ENCODE data around the gene PFKP.

Gene PFKP

DNA sequence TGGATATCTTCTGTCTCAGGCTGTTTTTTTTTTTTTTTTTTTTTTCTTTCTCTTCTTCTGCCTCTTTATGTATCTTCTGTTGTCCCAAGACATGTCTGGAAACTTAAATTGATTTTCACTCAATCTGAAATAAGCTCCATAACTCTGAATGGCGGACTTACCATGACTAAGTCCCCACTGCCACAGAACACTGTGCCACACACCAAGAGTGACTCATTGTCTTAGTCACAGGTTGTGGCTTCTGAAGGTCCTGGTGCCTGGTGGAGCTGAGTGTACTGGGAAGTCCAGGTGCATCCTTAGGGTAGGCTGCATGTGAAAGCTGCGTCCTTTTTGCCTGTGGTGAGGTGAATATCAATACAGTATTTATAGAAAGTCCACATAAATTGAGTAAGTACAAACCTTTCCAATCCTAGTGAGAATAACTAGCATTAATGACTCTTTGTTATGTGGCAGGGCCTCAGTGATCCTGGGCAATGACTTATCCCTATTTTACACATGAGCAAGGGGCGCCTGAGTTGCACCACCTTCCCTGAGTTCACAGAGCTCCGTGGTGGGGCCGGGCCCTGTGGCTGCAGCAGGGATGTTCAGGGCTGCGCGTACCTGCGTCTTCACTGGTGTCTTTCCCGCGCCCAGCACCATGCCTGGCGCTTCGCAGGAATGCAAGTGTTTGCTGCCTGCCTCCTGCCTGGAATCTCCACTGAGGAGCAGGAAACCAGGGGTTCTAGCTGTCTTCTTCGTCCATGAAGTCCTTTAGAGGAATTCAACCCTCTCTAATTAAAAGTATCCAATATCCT, 4.3 kb downstream of the PFKP start:
- peak; percentile 69 for DNase-seq

DNA sequence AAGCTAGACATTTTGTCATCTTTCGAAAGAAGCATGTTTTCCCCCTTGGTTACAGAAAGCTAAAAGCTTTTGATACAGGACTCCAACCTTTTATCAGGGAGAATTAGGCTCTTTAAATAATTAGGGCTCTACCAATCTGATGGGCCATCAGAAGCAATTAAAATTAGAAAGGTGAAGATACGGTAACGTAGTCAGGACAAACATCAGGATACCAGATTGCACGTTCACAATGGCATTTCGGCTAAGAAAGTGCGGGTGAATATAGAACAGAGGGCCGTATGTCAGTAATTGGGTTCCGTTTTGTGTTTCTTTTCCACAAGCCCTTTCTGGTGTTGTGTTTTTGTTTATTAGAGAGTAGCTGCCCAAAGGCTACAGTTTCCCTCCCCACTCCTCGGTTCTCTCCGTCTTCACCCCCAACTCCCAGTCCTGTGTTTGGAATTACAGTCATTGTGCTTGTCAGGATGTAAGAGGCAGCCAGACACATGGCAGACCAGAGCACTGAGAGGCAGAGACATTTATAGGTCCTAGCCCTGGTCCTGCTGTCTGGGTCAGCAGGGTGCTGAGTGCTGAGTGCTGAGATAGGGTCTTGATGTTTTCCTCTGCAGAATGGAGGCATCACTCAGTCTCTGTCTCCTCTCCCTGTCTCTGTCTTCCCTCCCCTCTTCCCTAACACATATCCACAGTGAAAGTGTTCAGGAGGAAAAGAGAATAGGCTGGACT, 5.5 kb downstream of the PFKP start:
- DNase-seq, result no peak

GRCh38 chr10:3074145-3074665, 6.9 kb downstream of the PFKP start:
- no peak for DNase-seq

- no peak for DNase-seq
These were observed 7.7 kb downstream of the PFKP start for GRCh38 chr10:3074985-3075600.

GRCh38 chr10:3076138-3076537, 8.8 kb downstream of the PFKP start:
- no peak for DNase-seq

DNA sequence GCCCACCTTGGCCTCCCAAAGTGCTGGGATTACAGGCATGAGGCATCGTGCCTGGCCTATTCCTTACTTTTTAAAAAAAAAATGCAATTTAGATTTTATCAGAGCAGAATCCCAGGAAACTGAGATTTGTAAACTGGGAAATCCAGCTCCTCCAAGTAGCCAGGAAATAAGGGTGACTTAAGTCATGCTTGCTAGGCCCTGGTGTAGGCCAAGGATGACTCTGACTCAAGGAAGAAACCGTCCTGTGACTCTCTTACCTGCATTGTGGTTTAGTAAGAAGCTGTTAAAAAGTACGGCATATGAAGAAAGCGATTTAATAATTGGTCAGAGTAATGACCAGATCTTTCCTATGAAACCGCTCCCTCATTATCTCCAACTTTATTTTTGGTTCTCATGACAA, 10.2 kb downstream of the PFKP start:
- no peak for DNase-seq

GRCh38 chr10:3077940-3078630, 10.7 kb downstream of the PFKP start:
- no peak for DNase-seq

DNA sequence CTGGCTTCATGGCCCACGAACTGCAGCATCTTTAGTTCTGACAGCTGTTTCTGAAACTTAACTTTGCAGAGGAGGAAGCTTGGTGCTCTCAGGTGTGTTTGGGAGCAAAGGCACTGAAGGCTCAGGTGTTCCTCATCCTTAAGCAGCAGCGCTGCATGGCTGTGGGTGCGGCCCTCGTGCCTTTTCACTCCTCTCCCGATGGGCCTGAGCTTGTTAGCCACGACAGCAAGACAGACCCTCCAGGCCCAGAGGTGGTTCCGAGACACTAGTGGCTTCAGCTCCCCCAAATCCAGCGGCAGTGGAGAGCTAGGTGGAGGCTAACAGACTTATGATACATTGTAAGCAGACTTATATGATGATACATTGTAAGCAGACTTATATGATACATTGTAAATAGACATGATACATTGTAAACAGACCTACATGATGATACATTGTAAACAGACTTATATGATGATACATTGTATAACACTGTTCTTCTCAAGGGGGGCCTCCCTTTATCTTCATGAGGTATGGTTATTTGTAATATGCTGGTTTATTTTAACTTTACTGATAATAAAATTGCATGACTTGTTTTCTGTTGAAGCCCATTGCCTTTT, 14.1 kb downstream of the PFKP start:
- DNase-seq, result no peak

GRCh38 chr10:3082290-3082689, 14.9 kb downstream of the PFKP start:
- DNase-seq, result no peak

GRCh38 chr10:3085785-3086567, 18.6 kb downstream of the PFKP start:
- no peak for DNase-seq

DNA sequence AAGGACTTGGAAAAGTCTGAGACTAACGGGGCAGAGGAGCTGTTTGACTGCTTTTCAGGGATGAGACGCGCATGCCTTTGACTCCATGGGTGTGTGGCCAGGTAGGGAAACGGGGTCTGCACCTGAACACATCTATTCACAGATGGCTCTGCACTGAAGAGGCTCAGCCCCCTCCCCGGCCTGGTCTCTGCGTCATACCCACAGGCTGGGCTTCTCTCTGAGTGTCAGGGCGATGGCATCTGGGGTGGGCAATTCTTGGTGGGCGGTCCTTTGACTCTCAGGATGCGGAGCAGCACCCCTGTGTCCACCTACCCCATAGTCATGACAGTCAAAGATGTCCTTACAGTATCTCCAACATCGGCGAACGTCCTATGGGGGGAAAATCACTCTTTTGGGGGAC, 23.0 kb downstream of the PFKP start:
- no peak for DNase-seq

DNA sequence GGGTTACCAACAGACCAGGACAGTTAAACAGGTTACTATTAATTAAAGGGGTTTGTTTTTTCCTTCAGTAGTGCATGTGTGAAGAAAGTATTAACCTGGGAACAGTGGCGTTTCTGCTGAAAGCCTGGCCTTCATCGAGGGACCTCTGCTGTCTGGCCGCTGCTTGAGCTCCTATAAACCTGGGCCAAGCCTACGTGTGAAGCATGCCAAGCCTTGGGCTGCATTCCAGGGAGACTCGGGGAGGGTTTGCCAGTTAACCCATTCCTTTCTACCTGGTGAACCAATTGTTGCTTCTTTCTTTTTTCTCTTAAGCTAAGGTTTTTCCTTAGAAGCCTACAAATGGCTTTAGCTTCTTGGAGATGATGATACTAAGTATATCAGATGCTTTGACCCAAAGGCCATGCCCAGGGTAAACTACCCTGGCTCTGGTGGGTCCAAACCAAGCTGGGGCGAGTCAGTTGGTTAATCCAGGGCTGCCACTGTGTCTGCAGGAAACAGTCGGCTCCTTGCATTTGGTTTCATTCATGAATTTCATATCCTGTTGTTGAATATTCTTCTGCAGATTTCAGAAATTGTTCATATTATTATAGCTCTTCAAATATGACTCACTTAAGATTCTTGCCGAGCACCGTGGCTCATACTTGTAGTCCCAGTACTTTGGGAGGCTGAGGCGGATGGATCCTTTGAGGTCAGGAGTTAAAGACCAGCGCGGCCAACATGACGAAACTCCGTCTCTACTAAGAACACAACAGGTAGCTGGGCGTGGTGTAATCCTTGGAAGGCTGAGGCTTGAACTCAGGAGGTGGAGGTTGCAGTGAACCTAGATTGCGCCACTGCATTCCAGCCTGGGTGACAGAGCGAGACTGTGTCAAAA, 23.8 kb downstream of the PFKP start:
- DNase-seq, result peak; percentile 68

- DNase-seq, result no peak
These were observed 24.6 kb downstream of the PFKP start for GRCh38 chr10:3091921-3092320.

- no peak for DNase-seq
These were observed 26.6 kb downstream of the PFKP start for GRCh38 chr10:3093996-3094395.

- no peak for DNase-seq
These were observed 27.3 kb downstream of the PFKP start for GRCh38 chr10:3094609-3095036.

DNA sequence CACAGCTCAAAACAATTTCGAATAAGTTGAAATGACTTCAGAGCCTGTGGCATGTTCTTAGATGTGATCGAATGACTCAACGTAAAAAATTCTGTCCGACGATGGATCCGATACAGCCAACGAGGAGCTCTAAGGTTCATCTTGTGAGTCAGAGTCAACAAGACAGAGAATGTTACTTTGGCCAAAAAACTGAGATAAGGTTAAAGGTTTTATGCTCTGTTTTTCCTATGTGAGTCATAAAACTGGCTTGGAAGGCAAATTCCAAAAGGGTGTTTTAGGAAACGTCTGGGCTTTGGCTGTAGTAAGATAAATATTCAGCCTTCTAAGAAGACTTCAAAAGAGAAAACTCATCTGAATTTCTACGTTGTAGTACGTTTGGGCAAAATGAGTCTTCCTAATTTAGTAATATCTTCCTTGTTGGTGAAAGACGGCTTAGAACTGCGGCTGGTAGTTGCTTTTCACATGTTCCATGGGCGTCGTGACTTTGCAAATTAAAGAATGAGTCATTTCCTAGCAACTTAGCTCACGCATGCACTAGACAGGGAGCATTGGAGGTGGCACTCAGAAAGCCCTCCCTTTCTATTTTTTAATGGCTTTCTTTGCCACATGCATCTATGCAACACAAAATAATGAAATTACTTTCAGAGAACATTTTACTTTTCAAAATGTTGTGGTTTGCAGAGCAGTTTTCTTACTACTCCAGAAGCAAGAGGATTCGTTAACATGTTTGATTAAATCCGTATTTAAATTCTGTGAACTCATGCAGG, 28.2 kb downstream of the PFKP start:
- peak; percentile 99 for DNase-seq

GRCh38 chr10:3096149-3096548, 28.8 kb downstream of the PFKP start:
- DNase-seq, result no peak

DNA sequence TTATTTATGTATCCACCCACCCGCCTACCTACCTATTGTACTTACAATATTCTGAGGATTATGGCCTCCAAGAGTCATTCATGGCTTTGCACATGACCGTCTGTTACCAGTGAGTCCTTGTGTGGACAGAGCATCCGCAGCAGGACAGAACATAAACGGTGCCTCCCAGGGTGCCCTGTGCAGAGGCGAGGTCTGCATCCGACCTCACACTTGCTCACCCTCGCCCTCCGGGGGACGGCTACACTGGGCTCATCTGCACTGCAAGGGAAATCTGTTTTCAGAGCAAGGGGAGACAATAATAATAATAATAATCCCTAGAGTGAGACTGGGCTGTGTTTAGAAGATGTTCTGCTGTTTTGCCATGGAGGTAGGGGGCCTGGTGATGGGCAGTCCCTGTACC, 29.8 kb downstream of the PFKP start:
- DNase-seq, result no peak

DNA sequence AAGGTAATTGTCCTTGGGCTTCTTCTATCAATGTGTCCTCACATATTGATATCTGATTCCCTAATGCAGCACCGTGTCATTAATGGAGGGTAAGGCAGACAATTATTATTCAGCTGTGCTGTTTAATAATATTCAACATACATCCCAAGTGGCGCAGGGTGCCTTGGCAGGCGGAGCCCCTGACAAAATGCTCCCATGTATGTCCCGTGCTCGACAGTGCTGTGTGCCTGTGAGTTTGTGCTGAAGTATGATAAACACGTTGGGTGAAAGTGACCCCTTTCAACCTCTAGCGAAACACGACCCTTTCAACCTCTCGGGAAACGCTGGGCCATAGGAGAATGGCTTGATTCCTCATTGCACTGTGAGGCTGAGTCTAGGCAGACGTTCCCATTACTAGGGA, 31.3 kb downstream of the PFKP start:
- DNase-seq, result no peak

All from kidney glomerular epithelial cell (primary cell).